ENCODE measurements around the gene TNNT3.
"Not testable (repeated sequence)": the region's sequence is repeated elsewhere in the genome, so short reads cannot be mapped to it uniquely, and the experiment has no call there.

Gene TNNT3

GRCh38 chr11:1935156-1936071 lies 15.9 kb downstream of the TNNT3 start:
- no peak for DNase-seq (ENCODE audit: low read depth)

GRCh38 chr11:1936072-1936780 lies 16.7 kb downstream of the TNNT3 start:
- DNase-seq (ENCODE audit: low read depth): no peak

DNA sequence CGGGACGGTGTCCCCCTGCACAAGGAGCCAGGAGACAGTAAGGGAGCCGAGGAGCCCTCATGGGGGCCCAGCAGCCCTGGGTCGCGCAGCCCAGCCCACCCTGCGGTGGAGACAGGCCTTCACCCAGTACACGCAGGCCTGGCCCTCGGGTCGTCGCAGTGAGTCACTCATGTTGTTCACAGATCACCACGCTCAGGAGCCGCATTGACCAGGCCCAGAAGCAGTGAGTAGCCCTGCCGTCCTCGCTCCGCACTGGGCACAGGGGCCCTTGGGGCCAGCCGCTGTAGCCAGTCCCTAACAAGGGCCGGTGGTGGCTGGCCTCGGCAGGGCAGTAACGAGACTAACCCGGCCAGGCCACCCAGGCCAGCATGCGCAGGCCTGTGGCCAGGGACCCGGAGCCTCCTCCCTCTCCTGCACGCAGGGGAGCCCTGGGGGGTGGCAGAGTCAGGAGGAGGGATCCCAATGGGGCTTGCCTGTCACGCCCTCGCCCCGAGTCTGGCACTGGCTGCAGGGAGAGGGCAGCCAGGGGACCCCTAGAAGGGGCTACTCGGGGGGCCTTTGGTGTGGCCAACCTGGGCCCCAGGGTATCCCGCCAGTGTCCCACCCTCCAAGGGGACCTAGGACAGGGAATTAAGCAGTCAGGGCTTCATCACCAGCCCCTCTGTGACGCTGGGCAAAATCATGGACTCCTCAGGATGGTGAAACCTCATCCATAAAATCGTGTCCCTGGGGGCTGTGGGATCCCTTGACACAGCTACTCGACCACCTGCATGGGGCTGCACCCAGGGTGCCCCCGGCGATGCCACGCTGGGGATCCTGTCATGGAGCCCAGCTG lies 17.5 kb downstream of the TNNT3 start:
- no peak for DNase-seq (ENCODE audit: low read depth)

DNA sequence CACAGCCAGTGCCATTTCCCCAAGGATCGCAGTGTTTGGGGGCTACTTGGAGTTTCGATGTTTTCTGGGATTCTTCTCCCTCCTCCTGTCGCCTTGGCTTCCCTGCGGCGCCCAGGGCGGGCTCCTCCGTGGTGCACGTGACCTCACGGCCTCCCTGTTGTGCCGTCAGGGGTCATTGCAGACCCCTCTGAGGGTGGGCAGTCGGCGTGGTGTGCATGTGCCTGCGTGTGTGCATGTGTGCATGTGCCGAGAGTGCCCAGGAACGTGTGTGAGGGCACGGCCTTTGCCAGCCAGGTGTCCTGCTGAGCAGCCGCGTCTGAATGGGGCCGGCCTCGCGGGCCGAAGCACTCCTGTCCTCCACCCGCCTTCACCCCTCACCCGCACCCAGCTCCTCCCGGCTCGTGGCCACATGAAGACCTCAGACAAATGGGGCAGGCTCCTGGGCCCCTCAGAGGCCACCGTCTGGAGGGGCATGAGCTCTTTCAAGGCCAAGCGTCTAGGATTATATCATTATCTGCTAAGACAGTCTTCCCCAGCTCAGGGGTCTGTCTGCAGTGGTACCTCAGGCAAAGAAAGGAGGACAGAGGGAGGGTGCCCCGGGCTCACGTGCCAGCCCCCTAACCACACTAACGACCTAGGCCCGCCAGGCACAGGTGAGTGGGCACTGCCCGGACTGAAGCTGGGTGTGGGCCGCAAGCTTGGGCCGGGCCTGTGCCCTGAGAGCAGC lies 18.3 kb downstream of the TNNT3 start:
- no peak for DNase-seq (ENCODE audit: low read depth)

GRCh38 chr11:1938343-1939005 lies 19.0 kb downstream of the TNNT3 start:
- no peak for DNase-seq (ENCODE audit: low read depth)

GRCh38 chr11:1939006-1939625 lies 19.6 kb downstream of the TNNT3 start:
- no peak for DNase-seq (ENCODE audit: low read depth)

DNA sequence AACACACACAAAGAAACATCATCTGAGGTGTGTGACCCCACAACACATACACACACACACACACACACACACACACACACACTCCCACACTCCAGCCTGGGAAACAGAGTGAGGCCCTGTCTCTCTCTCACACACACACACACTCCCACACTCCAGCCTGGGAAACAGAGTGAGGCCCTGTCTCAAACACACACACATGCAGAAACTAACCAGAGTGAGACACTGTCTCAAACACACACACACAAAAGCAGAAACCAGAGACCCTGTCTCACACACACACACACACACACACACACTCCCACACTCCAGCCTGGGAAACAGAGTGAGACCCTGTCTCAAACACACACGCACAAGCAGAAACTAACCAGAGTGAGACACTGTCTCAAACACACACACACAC lies 20.3 kb downstream of the TNNT3 start:
- DNase-seq (ENCODE audit: low read depth): not testable (repeated sequence)

DNA sequence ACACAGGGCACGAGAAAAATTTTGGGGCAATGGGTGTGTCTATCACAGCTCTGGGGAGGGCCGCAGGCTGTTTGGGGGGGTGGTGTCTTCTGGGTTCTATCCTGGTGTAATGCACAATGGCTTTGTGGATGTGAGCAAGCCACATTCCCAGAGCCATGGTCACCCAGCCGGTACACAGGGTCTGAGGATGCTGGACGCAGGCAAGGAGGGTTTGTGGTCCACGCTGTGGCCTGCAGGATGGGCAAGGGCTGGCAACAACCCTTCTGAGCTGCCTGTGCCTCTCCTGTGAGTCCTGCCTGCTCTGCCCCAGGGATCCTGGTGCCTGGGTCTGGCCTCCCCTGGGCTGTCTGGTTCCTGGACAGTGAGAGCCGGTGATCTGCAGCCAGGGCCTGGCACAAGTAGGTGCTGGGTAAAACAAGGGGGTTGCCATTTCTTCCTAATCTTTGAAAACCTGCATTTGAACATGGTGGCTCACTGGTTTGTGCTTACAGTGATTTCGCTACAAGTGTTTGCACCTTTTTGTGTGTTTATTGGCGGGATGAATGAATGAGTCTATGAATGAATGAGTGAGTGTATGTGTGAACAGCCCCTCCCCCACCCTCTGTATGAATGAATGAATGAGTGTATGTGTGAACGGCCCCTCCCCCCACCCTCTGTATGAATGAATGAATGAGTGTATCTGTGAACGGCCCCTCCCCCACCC lies 23.2 kb downstream of the TNNT3 start:
- DNase-seq (ENCODE audit: low read depth): no peak

DNA sequence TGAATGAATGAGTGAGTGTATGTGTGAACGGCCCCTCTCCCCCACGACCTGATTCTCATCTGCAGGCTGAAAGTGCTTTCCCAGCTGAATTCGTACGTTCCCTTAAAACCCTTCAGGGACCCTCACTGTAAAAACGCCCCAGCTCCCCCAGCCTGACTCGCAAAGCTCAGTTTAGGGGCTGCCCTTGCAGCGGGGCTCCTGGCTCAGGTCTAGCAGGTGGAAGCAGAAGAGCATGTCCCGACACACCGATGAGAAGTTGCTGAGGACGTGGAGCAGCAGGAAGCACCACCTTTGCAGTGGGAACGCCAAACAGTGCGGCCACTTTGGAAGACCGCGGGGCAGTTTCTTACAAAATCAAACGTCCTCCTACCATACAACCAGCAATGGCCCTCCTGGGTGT lies 24.1 kb downstream of the TNNT3 start:
- DNase-seq (ENCODE audit: low read depth): no peak

GRCh38 chr11:1943977-1944376 lies 24.5 kb downstream of the TNNT3 start:
- peak; percentile 20 for DNase-seq (ENCODE audit: low read depth)

- no peak for DNase-seq (ENCODE audit: low read depth)
These were observed 27.4 kb downstream of the TNNT3 start, which contains the start of gene MRPL23 for GRCh38 chr11:1946812-1947484. Gene MRPL23 (plus strand): TSS chr11:1947332. CDS start chr11:1947363, 31 bp downstream.

DNA sequence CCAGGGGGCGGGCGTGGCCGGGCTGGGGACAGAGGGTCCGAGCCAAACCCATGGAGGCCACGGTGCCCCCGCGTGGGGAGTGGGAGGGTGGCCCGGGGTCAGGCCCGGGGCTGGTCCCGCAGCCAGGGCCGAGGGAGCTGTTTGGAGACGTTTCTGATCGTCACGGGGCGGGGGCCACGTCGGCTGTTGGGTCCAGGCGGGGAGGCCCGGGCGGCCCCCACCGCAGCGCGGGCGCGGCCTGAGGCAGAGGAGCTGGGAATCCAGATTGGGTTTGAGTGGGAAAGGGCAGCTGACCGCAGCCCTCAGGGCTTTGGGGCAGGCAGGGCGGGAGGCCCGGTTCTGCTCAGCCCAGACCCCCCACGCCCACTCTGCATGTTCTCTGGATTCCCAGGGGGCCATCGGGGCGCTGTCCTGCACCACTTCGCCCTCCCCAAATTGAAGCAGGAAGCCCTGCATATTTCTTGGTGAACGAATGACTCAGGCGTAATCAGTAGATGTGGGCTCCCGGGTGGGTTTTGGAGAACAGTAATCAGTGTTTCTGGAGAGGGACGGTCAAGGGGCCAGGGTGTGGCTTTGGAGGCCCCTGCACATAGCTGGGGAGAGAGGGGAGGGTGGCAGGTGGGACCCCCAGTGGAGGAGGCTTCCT lies 28.2 kb downstream of the TNNT3 start:
- no peak for DNase-seq (ENCODE audit: low read depth)

- DNase-seq (ENCODE audit: low read depth): no peak
These were observed 28.9 kb downstream of the TNNT3 start for GRCh38 chr11:1948389-1948788.

DNA sequence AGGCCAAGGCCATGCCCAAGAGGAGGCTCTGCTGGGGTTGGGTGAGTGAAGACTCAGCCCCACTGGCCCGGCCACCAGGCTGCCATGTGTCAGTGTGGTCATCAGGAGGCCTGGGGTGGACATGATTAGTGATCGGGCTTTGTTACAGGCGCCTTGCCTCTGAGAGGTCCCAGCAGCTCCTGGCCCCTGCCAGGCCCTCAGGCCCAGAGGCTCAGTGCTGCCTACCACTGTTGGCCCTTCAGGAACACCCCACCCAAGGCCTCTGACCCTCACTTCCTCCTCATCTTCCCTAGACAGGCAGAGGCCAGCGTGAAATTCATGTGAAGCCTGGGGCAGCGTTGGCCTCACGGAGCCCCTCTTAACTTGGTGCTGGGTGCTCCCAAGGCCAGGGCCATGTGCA lies 29.8 kb downstream of the TNNT3 start:
- DNase-seq (ENCODE audit: low read depth): no peak

- no peak for DNase-seq (ENCODE audit: low read depth)
These were observed 30.4 kb downstream of the TNNT3 start for GRCh38 chr11:1949922-1950321.

GRCh38 chr11:1952806-1953482 lies 33.4 kb downstream of the TNNT3 start:
- no peak for DNase-seq (ENCODE audit: low read depth)

DNA sequence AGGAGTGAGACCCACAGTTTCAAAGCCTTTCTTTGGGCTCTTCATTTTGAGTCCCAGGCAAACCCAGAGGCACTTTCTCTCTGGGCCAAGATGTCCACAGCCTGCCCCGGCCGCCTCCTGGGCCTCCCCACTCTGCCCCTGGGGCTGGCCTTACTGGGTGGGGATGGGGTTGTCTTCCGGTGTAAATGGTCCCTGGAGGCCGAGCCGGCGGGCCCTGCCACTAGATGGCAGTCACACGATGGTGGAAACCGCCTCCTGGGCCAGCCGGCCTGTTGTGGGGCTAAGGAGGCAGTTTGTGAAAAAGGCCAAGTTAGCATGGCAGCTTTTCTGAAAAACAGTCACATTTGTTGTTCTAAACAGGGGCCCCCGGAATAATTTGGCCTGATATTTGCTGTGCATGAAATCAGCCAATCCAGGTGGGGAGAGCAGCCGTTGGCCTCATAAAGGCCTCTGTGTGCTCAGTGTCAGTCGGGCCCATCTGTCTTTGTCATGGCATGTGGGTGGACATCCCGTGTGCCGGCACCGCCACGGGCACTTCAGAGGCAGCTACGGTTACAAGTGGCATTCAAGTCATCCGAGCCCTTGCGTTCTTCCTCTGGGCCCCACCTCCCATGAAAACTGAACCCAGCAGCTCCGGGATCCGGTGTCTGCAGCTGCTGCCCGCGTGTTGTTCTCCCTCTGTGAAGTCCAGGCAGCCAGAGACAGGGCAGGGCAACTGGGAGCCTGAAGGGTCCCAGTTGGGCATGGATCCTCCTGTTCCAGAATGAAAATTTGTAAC lies 34.2 kb downstream of the TNNT3 start:
- no peak for DNase-seq (ENCODE audit: low read depth)

DNA sequence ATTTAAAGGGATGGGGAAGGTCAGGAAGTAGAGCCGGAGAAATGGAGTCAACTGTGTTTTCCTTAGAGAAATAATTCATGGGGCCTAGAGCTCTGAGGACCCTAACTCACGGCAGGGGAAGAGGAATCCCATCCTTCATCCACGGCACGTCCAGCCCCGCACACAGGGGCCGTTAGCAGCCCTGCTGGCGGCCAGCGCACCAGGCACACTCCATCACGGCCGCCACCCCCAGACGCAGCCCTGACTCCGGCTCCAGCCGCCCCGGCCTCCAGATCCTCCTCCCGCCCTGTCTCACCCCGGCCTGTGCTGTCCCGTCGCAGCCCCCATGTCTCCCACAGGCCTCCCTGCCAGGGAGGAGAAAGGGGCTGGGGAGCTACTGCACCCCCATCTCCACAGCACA lies 38.9 kb downstream of the TNNT3 start:
- DNase-seq (ENCODE audit: low read depth): no peak
